K562 (cell line): ENCODE results near the gene AP3M1. TPM values are rescaled to one million over a fixed set of nuclear protein-coding genes. Genes with fewer than 3 reads are reported as not detected.

Experiments used
- ATF7 ChIP-seq: fragments of 450-650 bp; IDR thresholded peaks from 2 replicates; pipeline ENCODE4 v1.7.1; 2014; ENCODE audit warnings: mild to moderate bottlenecking, moderate library complexity
- DPF2 ChIP-seq: fragments of 450-650 bp; IDR thresholded peaks from 2 replicates; pipeline ENCODE4 v1.6.1; 2016
- FOS ChIP-seq: IDR thresholded peaks from 3 replicates; pipeline ENCODE4 v1.6.1; 2011; ENCODE audit not compliant: insufficient read length; ENCODE audit errors: extremely low read depth
- HDAC8 ChIP-seq: fragments of 450-650 bp; IDR thresholded peaks from 2 replicates; pipeline ENCODE4 v1.6.1; 2016; ENCODE audit warnings: mild to moderate bottlenecking, missing genetic modification characterization, moderate library complexity, missing compliant biosample characterization
- POLR2H ChIP-seq: IDR thresholded peaks from 2 replicates; pipeline ENCODE4 v1.6.1; 2016; ENCODE audit warnings: missing genetic modification characterization, low read depth, mild to moderate bottlenecking, control low read depth, missing compliant biosample characterization, moderate library complexity
- SMAD3 ChIP-seq: fragments of 450-650 bp; formaldehyde crosslinking; conservative IDR thresholded peaks from 2 replicates; pipeline ENCODE4 v1.4.0; 2020; ENCODE audit warnings: mild to moderate bottlenecking
- ZNF12 ChIP-seq: sonication (generic); formaldehyde crosslinking; IDR thresholded peaks from 2 replicates; pipeline ENCODE4 v1.4.0; 2020; ENCODE audit warnings: mild to moderate bottlenecking, missing genetic modification reagents
- ZNF263 ChIP-seq: sonication (generic); formaldehyde crosslinking; IDR thresholded peaks from 2 replicates; pipeline ENCODE4 v1.8.0; 2022; ENCODE audit warnings: mild to moderate bottlenecking, missing genetic modification reagents, borderline replicate concordance
- ZNF696 ChIP-seq: fragments of 250-450 bp; sonication (Bioruptor Pico); conservative IDR thresholded peaks from 2 replicates; pipeline ENCODE4 v1.4.0; 2020; ENCODE audit warnings: mild to moderate bottlenecking, moderate library complexity
- polyA plus RNA-seq, 8 experiments: library from polyadenylated mRNA; depleted of rRNA in 4 of 8; stranded (reverse) in 5 of 8; unstranded in 3 of 8; fragments of >200 nt; fragmentation: Nextera tagmentation in 2 of 8; fragmentation: Illumina TruSeq in 1 of 8; extraction: Ambion mirVana in 2 of 8; extraction: Trizol in 1 of 8; gene quantifications; 2 replicates each; pipeline versions ENCODE4 v1.2.1 to v1.2.3, GENCODE V29; 2011 to 2014; ENCODE audit warnings: inconsistent platforms in 1 of 8, missing spikeins in 1 of 8
- total RNA-seq, 7 experiments: library from RNA; depleted of rRNA in 6 of 7; stranded (reverse); fragments of >200 nt in 6 of 7; fragmentation: Illumina TruSeq in 2 of 7; extraction: Trizol in 2 of 7; gene quantifications; 2 replicates each; pipeline versions ENCODE4 v1.2.1 to v1.2.3, GENCODE V29; 2011 to 2021; ENCODE audit warnings: low replicate concordance in 1 of 7
- TF ChIP-seq, protein P1 (sequence below): fragments of 200-800 bp; sonication (Bioruptor generic); IDR thresholded peaks from 2 replicates; pipeline ENCODE4 v1.6.1; 2017; ENCODE audit warnings: missing genetic modification characterization, missing compliant biosample characterization
- TF ChIP-seq, protein P2 (sequence below): fragments of 450-650 bp; IDR thresholded peaks from 2 replicates; pipeline ENCODE4 v1.7.1; 2018; ENCODE audit warnings: mild to moderate bottlenecking, low read depth; ENCODE audit not compliant: partially characterized antibody
- TF ChIP-seq, protein P3 (sequence below): sonication (generic); formaldehyde crosslinking; IDR thresholded peaks from 2 replicates; pipeline ENCODE4 v1.8.1; 2023; ENCODE audit warnings: mild to moderate bottlenecking, missing genetic modification reagents, moderate library complexity
- TF ChIP-seq, protein P4 (sequence below): fragments of 450-650 bp; conservative IDR thresholded peaks from 2 replicates; pipeline ENCODE4 v1.6.1; 2016; ENCODE audit warnings: missing genetic modification characterization, low read depth, mild to moderate bottlenecking, missing compliant biosample characterization, moderate library complexity
- TF ChIP-seq, protein P5 (sequence below): sonication (generic); formaldehyde crosslinking; IDR thresholded peaks from 2 replicates; pipeline ENCODE4 v1.8.0; 2023; ENCODE audit warnings: missing genetic modification reagents, mild to moderate bottlenecking, borderline replicate concordance

AP3M1 gene
- total and polyA plus RNA-seq, 9 of the 15 experiments (the other 6 are each of a cell fraction or from before 2014, with no cell fraction given) = 44.3 to 135 (median 67.6) TPM

DNA sequence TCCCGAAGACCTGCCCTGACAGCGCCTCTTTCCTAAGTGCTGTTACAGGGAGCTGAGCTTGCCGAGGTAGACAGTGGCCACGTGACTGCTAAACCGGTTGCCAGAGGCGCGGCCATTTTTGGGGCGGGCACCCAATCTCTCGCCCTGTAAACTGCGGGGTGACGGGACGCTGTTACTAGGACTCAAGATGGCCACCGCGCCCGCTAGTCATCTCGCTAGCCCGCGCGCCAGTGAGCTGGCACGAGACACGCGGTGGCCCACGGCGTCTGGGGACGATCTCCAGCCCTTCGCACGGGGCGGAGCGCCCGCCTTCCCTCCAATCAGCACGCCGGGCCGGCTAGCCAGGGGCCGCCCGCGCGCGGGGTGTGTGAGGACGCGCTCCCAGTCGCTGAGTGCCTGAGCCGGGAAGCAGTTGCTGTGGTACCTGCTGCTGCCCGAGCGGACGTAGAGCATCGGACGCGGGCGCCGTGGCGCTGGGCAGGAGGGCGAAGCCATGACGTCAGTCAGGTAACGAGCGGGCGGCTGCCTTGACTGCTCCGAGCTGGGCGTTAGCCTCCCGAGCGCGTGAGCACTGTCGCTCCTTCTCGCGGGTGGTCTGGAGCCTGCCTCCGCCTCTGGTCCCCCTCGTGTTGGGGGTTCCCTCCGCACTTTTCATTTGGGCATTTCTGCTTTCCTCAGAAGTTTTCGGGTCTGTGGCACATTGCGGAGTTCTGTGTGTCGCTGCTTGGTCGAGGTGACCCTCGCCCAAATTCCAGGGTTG lies 25.9 kb upstream of the AP3M1 start (continued):
- TF ChIP-seq, protein P1, sequence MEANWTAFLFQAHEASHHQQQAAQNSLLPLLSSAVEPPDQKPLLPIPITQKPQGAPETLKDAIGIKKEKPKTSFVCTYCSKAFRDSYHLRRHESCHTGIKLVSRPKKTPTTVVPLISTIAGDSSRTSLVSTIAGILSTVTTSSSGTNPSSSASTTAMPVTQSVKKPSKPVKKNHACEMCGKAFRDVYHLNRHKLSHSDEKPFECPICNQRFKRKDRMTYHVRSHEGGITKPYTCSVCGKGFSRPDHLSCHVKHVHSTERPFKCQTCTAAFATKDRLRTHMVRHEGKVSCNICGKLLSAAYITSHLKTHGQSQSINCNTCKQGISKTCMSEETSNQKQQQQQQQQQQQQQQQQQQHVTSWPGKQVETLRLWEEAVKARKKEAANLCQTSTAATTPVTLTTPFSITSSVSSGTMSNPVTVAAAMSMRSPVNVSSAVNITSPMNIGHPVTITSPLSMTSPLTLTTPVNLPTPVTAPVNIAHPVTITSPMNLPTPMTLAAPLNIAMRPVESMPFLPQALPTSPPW = peak; percentile 30; the same call in 1 of the 2 replicates
- TF ChIP-seq SMAD3 (CRISPR knock-in tag) (peak; percentile 84), FOS (no peak), ATF7 (peak; percentile 96), DPF2 (peak; percentile 34; the same call in 1 of the 2 replicates), ZNF696 (CRISPR knock-in tag) (no peak), ZNF12 (peak; percentile 86), ZNF263 (CRISPR knock-in tag) (peak; percentile 62; the same call in 1 of the 2 replicates), POLR2H (tag) (peak; percentile 72; the same call in 1 of the 2 replicates), HDAC8 (tag) (peak; percentile 90; the same call in 1 of the 2 replicates)
- TF ChIP-seq, protein P2, sequence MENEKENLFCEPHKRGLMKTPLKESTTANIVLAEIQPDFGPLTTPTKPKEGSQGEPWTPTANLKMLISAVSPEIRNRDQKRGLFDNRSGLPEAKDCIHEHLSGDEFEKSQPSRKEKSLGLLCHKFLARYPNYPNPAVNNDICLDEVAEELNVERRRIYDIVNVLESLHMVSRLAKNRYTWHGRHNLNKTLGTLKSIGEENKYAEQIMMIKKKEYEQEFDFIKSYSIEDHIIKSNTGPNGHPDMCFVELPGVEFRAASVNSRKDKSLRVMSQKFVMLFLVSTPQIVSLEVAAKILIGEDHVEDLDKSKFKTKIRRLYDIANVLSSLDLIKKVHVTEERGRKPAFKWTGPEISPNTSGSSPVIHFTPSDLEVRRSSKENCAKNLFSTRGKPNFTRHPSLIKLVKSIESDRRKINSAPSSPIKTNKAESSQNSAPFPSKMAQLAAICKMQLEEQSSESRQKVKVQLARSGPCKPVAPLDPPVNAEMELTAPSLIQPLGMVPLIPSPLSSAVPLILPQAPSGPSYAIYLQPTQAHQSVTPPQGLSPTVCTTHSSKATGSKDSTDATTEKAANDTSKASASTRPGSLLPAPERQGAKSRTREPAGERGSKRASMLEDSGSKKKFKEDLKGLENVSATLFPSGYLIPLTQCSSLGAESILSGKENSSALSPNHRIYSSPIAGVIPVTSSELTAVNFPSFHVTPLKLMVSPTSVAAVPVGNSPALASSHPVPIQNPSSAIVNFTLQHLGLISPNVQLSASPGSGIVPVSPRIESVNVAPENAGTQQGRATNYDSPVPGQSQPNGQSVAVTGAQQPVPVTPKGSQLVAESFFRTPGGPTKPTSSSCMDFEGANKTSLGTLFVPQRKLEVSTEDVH = peak; percentile 62
- TF ChIP-seq, protein P3, sequence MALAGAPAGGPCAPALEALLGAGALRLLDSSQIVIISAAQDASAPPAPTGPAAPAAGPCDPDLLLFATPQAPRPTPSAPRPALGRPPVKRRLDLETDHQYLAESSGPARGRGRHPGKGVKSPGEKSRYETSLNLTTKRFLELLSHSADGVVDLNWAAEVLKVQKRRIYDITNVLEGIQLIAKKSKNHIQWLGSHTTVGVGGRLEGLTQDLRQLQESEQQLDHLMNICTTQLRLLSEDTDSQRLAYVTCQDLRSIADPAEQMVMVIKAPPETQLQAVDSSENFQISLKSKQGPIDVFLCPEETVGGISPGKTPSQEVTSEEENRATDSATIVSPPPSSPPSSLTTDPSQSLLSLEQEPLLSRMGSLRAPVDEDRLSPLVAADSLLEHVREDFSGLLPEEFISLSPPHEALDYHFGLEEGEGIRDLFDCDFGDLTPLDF = peak; percentile 95; the same call in 1 of the 2 replicates
- TF ChIP-seq, protein P4, sequence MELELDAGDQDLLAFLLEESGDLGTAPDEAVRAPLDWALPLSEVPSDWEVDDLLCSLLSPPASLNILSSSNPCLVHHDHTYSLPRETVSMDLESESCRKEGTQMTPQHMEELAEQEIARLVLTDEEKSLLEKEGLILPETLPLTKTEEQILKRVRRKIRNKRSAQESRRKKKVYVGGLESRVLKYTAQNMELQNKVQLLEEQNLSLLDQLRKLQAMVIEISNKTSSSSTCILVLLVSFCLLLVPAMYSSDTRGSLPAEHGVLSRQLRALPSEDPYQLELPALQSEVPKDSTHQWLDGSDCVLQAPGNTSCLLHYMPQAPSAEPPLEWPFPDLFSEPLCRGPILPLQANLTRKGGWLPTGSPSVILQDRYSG = peak; percentile 90
- TF ChIP-seq, protein P5, sequence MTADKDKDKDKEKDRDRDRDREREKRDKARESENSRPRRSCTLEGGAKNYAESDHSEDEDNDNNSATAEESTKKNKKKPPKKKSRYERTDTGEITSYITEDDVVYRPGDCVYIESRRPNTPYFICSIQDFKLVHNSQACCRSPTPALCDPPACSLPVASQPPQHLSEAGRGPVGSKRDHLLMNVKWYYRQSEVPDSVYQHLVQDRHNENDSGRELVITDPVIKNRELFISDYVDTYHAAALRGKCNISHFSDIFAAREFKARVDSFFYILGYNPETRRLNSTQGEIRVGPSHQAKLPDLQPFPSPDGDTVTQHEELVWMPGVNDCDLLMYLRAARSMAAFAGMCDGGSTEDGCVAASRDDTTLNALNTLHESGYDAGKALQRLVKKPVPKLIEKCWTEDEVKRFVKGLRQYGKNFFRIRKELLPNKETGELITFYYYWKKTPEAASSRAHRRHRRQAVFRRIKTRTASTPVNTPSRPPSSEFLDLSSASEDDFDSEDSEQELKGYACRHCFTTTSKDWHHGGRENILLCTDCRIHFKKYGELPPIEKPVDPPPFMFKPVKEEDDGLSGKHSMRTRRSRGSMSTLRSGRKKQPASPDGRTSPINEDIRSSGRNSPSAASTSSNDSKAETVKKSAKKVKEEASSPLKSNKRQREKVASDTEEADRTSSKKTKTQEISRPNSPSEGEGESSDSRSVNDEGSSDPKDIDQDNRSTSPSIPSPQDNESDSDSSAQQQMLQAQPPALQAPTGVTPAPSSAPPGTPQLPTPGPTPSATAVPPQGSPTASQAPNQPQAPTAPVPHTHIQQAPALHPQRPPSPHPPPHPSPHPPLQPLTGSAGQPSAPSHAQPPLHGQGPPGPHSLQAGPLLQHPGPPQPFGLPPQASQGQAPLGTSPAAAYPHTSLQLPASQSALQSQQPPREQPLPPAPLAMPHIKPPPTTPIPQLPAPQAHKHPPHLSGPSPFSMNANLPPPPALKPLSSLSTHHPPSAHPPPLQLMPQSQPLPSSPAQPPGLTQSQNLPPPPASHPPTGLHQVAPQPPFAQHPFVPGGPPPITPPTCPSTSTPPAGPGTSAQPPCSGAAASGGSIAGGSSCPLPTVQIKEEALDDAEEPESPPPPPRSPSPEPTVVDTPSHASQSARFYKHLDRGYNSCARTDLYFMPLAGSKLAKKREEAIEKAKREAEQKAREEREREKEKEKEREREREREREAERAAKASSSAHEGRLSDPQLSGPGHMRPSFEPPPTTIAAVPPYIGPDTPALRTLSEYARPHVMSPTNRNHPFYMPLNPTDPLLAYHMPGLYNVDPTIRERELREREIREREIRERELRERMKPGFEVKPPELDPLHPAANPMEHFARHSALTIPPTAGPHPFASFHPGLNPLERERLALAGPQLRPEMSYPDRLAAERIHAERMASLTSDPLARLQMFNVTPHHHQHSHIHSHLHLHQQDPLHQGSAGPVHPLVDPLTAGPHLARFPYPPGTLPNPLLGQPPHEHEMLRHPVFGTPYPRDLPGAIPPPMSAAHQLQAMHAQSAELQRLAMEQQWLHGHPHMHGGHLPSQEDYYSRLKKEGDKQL (CRISPR knock-in tag) = peak; percentile 98
